ENCODE measurements around the gene KCNIP2.
"Not testable (repeated sequence)": the region's sequence is repeated elsewhere in the genome, so short reads cannot be mapped to it uniquely, and the experiment has no call there.

KCNIP2 gene

DNA sequence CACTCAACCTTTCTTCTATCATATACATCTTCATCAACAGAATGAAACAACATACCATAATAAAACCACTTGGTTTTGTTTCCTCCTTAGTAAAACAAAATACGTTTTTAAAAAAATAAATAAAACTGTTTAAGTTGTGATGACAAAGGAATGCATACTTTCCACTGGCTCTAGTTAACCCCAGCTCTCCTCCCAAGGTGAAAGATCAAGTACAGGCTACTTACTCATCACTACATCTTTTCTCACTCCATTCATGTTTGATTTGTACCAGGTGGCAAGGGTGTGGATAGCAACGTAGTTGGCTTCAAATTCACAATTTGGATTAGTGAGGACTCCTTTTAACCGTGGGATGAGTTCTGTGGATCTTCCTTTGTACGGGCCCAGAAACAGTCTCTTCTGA, 40.1 kb downstream of the KCNIP2 start:
- Histone ChIP-seq H3K9ac (no peak overlapping the region), H3K4me1 (ENCODE audit: low read depth, poor library complexity, severe bottlenecking) (no peaks in the 10 kb centered on the region), H3K4me2 (no peak overlapping the region), H3K79me2 (ENCODE audit: insufficient read depth, low read depth) (peaks cover 68% of the 10 kb centered on the region), H3K27ac (no peak overlapping the region), H3K4me3 (IDR thresholded peaks at IDR 0.05; ENCODE audit: insufficient read depth, low read depth, low read length) (no peak overlapping the region), H3K27me3 (ENCODE audit: insufficient read depth, low read depth) (no peaks in the 10 kb centered on the region), H4K20me1 (ENCODE audit: insufficient read depth) (no peaks in the 10 kb centered on the region), H2AFZ (ENCODE audit: low read depth) (no peak overlapping the region), H3K36me3 (ENCODE audit: insufficient read depth) (peaks cover 24% of the 10 kb centered on the region; the same call in 1 of the 2 replicates)
- TF ChIP-seq CTCF (conservative IDR thresholded peaks at IDR 0.05; ENCODE audit: low read depth, low read length): no peak

- H4K20me1 ChIP-seq (ENCODE audit: insufficient read depth): no peaks in the 10 kb centered on the region; the same call in 1 of the 2 replicates
- no peaks in the 10 kb centered on the region for H3K4me1 ChIP-seq (ENCODE audit: low read depth, poor library complexity, severe bottlenecking)
- no peak overlapping the region for H3K27ac ChIP-seq
- H3K4me2 ChIP-seq: no peak overlapping the region
- peaks cover 44% of the 10 kb centered on the region; the same call in 1 of the 2 replicates for H3K79me2 ChIP-seq (ENCODE audit: insufficient read depth, low read depth)
- no peak overlapping the region for H3K9ac ChIP-seq
- H3K36me3 ChIP-seq (ENCODE audit: insufficient read depth): peaks cover 27% of the 10 kb centered on the region; the same call in 1 of the 2 replicates
- H3K27me3 ChIP-seq (ENCODE audit: insufficient read depth, low read depth): no peaks in the 10 kb centered on the region
- H3K4me3 ChIP-seq (IDR thresholded peaks at IDR 0.05; ENCODE audit: insufficient read depth, low read depth, low read length): no peak overlapping the region
- no peak overlapping the region for H2AFZ ChIP-seq (ENCODE audit: low read depth)
- TF ChIP-seq CTCF (conservative IDR thresholded peaks at IDR 0.05; ENCODE audit: low read depth, low read length): no peak
Measured at GRCh38 chr10:101797403-101798059, 46.1 kb downstream of the KCNIP2 start.

DNA sequence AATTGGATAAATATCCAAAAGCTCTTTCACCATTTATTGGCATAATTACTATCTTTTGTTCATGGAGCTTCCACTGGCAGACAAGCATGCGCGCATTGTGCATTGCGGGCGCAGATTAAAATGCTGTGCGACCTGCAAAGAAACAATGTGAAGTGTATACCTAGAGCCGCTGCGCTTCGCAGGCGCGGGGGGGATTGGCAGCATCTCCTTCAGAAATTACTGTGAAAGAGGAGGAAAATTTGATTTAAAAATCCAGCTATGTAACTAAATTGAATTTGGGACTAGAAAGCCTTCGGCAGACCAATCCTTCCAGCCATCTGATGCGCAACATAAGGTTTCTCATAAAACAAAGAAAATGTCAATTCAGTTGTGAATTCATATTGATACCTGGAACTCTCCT, 50.1 kb downstream of the KCNIP2 start:
- H3K27me3 ChIP-seq (ENCODE audit: insufficient read depth, low read depth): no peaks in the 10 kb centered on the region
- no peak overlapping the region for H3K9ac ChIP-seq
- no peaks in the 10 kb centered on the region for H3K4me1 ChIP-seq (ENCODE audit: low read depth, poor library complexity, severe bottlenecking)
- H3K36me3 ChIP-seq (ENCODE audit: insufficient read depth): peaks cover 22% of the 10 kb centered on the region; the same call in 1 of the 2 replicates
- no peak for TF ChIP-seq CTCF (conservative IDR thresholded peaks at IDR 0.05; ENCODE audit: low read depth, low read length)
- H3K4me3 ChIP-seq (IDR thresholded peaks at IDR 0.05; ENCODE audit: insufficient read depth, low read depth, low read length): no peak overlapping the region
- H2AFZ ChIP-seq (ENCODE audit: low read depth): no peak overlapping the region
- H3K27ac ChIP-seq: no peak overlapping the region
- H3K79me2 ChIP-seq (ENCODE audit: insufficient read depth, low read depth): peaks cover 20% of the 10 kb centered on the region; the same call in 1 of the 2 replicates
- H4K20me1 ChIP-seq (ENCODE audit: insufficient read depth): no peaks in the 10 kb centered on the region; the same call in 1 of the 2 replicates
- H3K4me2 ChIP-seq: no peak overlapping the region

GRCh38 chr10:101789686-101790085, 53.9 kb downstream of the KCNIP2 start:
- peaks cover 7% of the 10 kb centered on the region; the same call in 1 of the 2 replicates for H3K36me3 ChIP-seq (ENCODE audit: insufficient read depth)
- H3K4me3 ChIP-seq (IDR thresholded peaks at IDR 0.05; ENCODE audit: insufficient read depth, low read depth, low read length): no peak overlapping the region
- H3K27me3 ChIP-seq (ENCODE audit: insufficient read depth, low read depth): no peaks in the 10 kb centered on the region
- H3K4me2 ChIP-seq: no peak overlapping the region
- no peak overlapping the region for H3K9ac ChIP-seq
- no peak for TF ChIP-seq CTCF (conservative IDR thresholded peaks at IDR 0.05; ENCODE audit: low read depth, low read length)
- H3K4me1 ChIP-seq (ENCODE audit: low read depth, poor library complexity, severe bottlenecking): peaks cover 16% of the 10 kb centered on the region
- H3K79me2 ChIP-seq (ENCODE audit: insufficient read depth, low read depth): peaks cover 4% of the 10 kb centered on the region; the same call in 1 of the 2 replicates
- H4K20me1 ChIP-seq (ENCODE audit: insufficient read depth): no peaks in the 10 kb centered on the region; the same call in 1 of the 2 replicates
- no peak overlapping the region for H3K27ac ChIP-seq
- H2AFZ ChIP-seq (ENCODE audit: low read depth): no peak overlapping the region

DNA sequence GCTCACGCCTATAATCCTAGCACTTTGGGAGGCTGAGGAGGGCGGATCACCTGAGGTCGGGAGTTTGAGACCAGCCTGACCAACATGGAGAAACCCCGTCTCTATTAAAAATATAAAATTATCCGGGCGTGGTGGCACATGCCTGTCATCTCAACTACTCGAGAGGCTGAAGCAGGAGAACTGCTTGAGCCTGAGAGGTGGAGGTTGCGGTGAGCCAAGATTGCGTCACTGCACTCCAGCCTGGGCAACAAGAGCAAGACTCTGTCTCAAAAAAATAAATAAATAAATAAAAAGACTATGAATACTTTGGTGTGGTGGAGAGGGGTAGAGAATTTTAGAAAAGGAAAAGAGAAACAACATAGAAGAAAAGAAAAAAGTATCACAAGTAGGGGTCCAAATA, 54.4 kb downstream of the KCNIP2 start:
- not testable (repeated sequence) for H4K20me1 ChIP-seq (ENCODE audit: insufficient read depth); H3K4me3 ChIP-seq (IDR thresholded peaks at IDR 0.05; ENCODE audit: insufficient read depth, low read depth, low read length); H3K4me2 ChIP-seq; H3K27me3 ChIP-seq (ENCODE audit: insufficient read depth, low read depth); H3K9ac ChIP-seq; H2AFZ ChIP-seq (ENCODE audit: low read depth); H3K79me2 ChIP-seq (ENCODE audit: insufficient read depth, low read depth); H3K36me3 ChIP-seq (ENCODE audit: insufficient read depth); H3K27ac ChIP-seq
- peaks cover 17% of the 10 kb centered on the region for H3K4me1 ChIP-seq (ENCODE audit: low read depth, poor library complexity, severe bottlenecking)
